COLO668 (cell line): ENCODE results near the gene HOXA13.

Experiments
- DNase-seq: peaks from one replicate; lab custom pipeline; 2025; ENCODE audit not compliant: unreplicated experiment; lab: John Stamatoyannopoulos, UW

The HOXA13 gene

GRCh38 chr7:27193335-27194001 is 6.4 kb downstream of the HOXA13 start:
- DNase-seq, result no peak

- no peak for DNase-seq
Measured at GRCh38 chr7:27192546-27193334, 7.2 kb downstream of the HOXA13 start.

GRCh38 chr7:27191833-27192545 is 7.9 kb downstream of the HOXA13 start:
- DNase-seq, result no peak

DNA sequence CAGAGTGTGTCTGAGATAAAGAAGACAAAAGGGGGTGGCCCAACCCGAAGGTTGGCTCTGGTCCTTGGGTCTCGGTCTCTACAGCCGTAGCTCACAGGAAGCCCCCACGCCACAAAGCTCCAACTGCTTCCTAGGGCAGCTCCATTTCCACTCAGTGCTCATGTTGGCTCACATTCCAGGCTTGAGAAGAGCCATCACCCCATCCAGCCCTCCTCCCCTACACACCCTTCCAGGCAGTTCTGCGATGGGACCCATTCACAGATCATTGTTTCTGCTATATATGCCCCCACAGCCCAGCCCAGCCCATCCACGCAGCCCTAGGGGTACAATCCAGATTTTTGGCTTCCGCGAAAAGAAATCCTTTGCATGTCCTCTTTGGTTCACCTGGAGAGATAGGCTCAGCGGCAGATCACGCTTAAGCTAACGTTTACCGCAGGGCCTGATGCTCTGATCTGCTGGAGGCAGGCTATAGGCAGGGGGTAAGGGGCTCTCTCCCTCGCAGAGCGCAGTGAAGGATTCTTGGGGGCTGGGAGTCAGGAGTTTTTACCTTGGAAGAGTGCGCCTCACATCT is 8.6 kb downstream of the HOXA13 start:
- no peak for DNase-seq

DNA sequence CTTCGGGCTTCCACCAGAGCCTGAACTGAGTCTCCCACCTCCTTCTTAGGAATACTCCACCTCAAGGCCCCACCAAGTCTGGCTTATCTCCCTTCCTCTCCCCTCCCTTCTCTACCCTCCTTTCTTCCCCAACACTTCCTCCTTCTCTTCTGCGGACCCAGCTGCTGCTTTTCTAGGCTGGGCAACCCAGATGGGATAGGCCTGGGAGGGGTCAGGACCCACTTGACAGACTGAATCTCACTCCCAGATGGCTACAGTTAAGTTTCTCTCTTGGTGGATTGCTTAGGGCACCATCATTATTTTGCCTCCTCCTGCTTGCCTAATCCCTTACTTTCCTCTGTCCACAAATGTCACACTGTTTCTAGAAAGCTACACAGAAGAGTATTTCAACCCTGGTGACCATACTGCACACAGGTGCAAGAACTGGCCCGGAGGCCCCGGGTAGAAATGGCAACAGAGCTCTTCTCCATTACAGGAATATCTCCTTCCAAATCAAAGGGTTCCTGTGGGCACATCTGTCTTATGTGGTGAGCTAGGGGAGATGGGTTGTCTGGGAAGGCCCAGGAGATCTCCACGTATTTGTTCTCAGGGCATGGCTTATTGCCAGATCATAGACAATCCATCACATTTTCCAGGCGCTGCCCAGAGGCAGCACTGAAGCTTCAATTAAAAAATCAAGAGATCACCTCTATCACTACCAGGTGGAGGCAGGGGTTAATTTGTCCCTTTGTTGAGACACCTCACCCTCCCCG is 9.7 kb downstream of the HOXA13 start:
- DNase-seq, result no peak

DNA sequence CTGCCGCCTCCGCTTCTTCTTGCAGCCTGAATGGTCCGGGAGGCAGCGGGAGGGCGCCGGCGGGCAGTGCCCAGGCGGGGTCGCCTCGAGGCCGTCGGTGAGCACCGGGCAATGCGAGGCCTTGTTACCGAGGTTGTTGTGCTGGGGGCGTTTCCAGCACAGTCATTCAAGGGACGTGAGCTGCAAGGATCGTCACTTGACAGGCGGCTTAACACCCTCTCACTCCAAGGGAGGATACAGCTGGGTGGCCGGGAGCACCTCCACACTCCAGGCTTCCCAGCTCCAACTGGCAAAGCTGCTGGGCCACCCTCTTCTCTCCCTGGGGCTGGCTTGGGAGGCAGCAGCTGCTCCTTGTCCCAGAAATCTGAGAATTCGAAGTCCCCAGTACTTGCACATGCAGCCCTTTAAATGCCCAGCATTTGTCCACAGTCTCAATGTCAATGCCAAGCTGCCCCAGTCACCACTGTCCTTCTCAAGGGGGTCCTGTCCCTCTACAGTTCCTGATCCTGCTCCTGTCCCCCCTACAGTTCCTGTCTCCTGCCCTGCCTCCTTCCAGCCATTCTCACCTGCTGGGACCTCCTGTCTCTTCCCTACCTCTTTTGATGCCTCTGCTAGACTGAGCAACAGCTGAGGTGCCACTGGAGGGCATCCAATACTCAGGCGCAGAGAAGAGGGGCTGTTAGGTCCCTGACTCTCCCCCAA is 10.4 kb downstream of the HOXA13 start:
- DNase-seq, result no peak

DNA sequence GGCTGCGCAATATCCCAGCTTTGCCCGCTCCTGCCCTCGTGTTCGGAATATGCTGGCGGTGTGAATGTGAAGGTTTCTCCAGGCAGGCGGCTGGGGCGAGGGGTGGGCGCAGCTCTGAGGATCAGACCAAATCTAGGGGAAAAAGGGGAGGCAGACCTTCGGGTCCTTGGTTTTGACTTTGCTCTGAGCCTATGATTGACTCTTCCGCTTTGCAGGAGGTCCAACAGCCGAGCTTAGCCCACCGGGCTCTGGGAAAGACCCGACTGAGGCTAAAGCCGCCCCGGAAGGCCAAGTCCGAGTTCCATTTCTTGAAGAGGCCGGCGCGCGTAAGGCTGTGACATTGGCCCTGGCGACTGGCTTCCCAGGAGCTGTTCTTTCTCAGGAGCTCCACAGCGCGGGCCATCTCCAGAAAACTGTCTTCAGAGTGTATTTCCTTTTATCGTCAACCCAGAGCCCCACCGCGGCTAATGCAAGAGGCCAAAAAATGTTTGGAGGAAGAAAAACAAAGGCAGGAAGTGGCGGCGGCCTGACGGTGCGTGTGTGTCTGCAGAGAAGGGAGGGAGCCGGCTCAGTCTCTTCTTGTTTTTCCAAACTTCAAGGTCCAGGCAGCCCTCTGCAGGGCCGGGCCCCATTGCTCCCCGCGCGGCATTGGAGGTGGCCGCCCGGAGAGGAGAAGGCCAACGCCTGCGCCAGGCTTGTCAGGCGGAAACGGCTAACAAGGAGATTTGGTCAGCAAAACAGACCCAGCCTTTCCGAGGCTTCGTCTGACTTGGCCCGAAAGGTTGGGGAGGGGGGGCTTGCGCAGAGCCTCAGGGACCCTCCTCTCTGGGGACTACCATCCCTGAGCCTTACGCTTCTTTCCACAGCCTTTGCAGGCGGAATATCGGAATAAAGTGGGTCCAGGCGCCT is 11.3 kb downstream of the HOXA13 start:
- DNase-seq, result no peak

DNA sequence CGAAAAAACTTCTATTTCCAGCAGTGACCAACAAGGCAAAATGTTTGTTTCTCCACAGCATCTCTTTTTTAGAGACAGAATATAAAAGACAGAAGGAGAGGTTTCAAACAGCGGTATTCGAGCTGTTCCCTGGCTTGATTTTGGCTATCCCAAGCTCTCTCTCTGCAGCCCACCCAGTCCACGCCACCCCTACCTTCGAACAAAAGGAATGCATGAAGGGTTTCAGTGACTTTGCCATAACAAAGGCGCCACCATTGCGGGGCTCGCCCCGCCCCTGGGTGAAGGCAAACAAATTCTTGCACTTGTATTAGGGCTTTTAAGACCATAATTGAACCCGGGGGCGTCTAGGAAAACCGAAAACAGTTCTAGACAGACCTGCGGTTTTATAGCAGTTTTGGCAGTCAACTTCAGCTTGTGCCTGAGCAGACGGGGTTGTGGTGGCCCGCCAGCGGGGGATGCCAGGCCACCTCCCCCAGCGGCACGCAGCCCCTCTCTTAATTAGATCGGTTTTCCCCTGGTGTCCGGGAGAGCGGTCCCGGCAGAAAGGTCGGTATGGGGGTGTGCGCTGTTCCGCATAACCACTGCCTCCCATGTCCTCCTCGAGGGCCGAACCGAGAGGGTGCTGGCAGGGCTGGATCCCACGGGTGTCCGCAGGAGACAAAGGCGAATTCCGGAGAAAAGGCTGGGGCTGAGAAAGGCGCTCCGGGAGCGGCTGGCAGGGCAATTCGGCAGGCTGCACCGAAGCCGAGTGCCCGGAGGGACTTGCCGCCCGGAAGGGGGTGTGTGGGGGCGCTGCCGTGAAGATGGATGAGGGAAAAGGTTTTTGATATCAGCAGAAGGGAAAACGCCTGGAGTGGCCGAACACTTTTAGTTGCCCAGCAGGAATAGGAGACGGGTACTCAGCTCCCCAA is 12.2 kb downstream of the HOXA13 start:
- DNase-seq, result no peak

DNA sequence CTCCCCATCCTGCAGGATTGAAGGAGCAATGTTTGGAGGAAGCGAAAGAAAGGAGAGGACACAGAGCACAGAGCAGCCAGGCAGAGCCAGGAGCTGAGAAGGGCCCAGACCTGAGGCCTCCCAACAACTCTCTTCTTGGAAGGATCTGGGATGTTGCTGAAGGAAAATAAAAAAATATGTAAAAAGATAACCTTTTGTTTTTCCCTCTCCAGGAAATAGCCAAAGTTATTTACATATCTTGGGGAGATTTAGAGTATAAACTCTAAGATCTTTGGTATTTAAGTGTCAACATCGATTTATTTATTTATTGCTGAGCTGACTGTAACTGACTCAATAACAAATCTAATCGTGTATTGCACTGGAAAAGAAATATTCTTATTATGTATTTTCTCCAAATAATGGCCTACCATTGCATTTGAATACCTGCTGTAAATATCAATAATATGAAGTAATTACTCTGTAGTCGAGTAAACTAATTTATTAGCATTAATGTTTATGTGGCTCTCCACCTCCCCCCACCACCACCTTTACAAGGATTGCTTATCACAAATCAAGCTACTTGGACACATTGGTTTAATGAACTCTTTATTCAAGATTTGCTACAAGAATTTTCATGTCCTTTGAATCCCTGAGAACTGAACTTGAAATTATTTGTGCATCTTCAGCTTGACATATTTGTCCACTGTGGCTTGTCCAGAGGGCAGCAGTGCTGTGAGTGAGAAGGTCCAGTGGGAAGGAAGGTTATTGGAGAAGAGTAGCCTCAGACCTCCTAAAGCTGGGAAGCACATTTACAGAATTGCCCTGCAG is 13.0 kb downstream of the HOXA13 start:
- DNase-seq, result no peak

- DNase-seq, result no peak
Measured at GRCh38 chr7:27185854-27186667, 13.8 kb downstream of the HOXA13 start.

- DNase-seq, result no peak
Measured at GRCh38 chr7:27185013-27185853, 14.7 kb downstream of the HOXA13 start, which contains the start of gene HOXA11. Gene HOXA11, minus strand, starts transcription at chr7:27185232. Its CDS starts 88 bp downstream, at chr7:27185144.

- peak; percentile 79 for DNase-seq
Measured at GRCh38 chr7:27184337-27185012, 15.4 kb downstream of the HOXA13 start.

GRCh38 chr7:27183682-27184336 is 16.1 kb downstream of the HOXA13 start:
- no peak for DNase-seq

DNA sequence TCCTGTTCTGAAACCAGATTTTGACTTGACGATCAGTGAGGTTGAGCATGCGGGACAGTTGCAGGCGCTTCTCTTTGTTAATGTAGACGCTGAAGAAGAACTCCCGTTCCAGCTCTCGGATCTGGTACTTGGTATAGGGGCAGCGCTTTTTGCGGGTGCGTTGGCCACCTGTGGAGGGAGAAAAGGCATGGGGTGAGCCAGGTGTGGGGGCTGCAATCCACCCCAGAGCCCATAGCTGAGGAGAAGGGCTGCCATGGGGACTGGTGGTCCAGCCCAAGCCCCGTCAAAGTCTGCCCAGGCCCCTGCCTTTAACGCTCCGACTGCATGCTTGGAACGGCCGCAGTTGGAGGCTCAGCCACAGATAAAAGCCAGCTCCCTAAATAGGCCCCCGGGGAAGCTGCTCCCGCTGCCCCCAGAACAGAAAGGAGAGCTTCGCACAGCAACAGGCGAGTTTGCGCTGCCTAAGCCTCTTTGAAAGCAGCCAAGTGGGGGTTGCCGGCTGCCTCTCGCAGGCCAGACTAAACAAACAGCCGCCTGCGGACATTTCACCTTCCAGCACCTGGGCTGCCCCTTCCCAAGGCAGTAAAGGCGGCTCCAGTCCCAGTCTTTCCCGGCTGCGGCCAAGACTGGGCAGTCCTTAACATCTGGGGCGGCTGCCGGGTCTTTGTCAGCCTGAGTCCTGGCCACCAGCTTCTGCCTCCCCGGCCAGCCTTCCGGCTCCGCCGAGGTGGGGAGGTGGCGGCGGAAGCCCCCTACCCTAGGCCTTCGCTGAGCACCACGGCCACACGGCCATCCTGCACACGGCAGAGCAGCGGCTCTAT is 16.8 kb downstream of the HOXA13 start:
- peak; percentile 82 for DNase-seq
